CD4-positive, alpha-beta T cell treated with Interleukin-10 for 1 hour (primary cell): ENCODE measurements around the gene WBP2.
"Not testable (repeated sequence)": the region's sequence is repeated elsewhere in the genome, so short reads cannot be mapped to it uniquely, and the experiment has no call there.

Experiments
- DNase-seq: peaks from one replicate; pipeline ENCODE4 v3.0.0-alpha.2; 2020

The WBP2 gene

DNA sequence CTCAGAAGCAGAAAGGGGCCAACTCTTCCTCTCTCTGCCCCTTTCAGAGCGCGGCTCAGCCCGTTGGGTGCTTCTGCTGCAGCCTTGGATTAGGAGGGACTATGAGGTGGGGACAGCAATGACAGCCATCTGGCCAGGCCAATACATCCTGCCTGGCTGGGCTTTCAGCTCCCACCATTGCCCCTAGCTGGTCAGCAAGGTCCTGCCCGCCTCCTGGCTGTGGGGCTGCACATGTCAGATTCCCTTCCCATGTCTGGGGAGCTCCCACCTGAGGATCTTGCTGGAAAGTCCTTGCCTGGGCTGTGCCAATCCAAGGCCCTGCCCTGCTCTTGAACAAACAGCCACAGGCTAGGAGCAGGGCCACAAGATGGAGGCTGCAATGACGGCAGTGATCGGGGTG is 33.3 kb upstream of the WBP2 start:
- DNase-seq = no peak

- not testable (repeated sequence) for DNase-seq
These were observed 30.7 kb upstream of the WBP2 start for GRCh38 chr17:75885860-75886259.

DNA sequence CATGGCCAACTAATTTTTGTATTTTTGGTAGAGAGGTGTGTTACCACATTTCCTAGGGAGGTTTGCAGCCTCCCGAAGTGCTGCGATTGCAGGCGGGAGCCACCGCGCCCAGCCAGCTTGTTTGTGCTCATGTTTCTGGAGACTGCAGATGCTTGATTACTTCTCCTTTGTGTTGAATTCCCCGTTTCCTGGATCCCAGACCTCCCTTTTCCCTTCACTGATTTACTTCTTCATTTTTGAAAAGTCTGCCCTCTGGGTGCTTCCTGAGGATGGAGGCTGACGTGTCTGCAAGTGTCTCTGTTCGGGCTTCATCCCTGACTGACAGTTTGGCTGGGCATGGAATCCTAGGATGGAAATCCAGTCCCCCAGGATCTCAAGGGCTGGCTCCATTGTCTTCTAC is 30.3 kb upstream of the WBP2 start:
- DNase-seq = no peak

DNA sequence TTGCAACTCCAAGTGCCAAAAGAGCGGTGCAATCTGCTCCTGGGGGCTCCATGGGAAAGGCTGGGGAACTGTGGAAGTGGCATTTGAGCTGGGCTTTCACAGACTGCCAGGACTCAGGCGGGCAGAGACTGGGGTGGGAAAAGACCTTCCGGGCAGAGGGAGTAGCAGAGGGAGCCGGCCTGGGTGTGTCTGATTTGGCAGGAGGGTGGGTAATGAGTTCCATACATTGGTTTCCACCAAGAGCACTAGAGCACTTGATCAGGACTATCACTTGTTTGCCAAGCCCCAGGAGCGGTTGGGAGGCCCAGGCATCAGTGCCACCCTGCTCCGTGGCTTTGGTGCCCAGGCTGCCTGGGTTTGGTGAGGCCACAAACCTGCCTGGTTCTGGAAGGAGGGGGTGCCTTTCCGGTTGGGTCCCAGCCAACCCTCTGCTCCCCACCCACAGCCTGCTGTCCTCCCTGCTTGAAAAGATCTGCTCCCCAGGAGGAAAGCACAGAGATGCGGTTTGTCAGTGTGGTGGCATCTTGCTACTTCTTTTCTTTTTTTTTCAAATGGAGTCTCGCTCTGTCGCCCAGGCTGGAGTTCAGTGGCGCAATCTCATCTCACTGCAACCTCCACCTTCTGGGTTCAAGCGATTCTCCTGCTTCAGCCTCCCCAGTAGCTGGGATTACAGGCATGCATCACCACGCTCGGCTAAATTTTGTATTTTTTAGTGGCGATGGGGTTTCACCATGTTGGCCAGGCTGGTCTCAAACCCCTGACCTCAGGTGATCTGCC is 26.7 kb upstream of the WBP2 start:
- peak; percentile 34 for DNase-seq

GRCh38 chr17:75880266-75880665 is 25.1 kb upstream of the WBP2 start:
- no peak for DNase-seq

- DNase-seq = no peak
These were observed 23.3 kb upstream of the WBP2 start, which contains the start of gene TRIM47 for GRCh38 chr17:75878174-75878998. TRIM47 (minus strand) TSS chr17:75878581; CDS start chr17:75878548, 33 bp downstream.

- DNase-seq = peak; percentile 77
These were observed 22.6 kb upstream of the WBP2 start for GRCh38 chr17:75877752-75878173.

DNA sequence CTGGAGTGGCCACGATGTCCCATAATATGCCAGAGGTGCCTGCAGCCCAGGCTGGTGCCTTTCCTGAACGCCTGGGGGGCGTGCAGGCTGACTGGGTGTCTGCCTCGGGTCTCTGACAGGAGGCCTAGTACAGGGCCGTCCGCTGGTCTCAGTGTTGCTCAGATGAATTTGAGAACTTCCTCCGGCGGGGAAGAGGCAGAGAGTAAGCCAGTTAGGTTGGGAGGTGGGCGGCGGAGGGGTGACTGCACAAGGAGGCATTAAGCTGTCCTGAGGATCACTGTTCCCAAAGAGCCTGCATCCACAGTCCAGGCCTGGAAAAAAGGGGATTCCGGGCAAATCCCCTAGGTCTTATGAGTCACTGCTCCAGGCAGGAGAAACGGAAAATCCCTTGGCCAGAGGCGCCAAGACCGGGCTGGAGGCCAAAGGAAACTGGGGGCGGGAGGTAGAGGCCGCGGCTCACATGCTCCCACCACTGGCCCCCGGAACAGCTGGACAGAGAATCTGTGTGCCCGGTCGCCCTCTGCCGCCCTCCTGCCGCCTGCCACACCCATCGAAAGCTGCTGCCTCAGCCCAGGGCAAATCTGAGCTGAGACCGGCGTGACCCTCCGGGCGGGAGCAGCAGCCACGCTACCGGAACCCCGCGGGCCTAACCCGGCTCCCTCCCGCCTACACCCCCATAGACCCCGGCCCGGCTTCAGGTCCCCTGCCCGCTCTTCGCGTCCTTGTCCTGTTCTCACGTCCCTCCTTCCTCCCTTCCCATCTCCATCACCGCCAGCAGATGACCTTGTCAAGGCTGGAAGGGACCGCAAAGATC is 22.0 kb upstream of the WBP2 start:
- no peak for DNase-seq

- peak; percentile 82 for DNase-seq
These were observed 21.2 kb upstream of the WBP2 start for GRCh38 chr17:75876190-75876937.

DNA sequence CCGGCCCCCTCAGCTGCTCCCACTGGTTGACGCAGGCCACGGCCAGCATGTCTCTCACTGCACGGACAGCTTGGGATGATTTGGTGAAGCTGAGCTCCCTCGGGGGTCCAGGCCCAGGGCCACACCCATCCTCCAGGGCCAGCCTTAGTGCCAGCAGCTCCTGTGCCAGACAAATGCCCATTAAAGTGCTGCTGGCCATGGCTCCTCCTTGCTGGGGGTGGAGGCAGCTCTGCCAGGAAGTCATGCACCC is 20.7 kb upstream of the WBP2 start:
- DNase-seq = no peak

GRCh38 chr17:75875182-75875939 is 20.2 kb upstream of the WBP2 start:
- DNase-seq = no peak

DNA sequence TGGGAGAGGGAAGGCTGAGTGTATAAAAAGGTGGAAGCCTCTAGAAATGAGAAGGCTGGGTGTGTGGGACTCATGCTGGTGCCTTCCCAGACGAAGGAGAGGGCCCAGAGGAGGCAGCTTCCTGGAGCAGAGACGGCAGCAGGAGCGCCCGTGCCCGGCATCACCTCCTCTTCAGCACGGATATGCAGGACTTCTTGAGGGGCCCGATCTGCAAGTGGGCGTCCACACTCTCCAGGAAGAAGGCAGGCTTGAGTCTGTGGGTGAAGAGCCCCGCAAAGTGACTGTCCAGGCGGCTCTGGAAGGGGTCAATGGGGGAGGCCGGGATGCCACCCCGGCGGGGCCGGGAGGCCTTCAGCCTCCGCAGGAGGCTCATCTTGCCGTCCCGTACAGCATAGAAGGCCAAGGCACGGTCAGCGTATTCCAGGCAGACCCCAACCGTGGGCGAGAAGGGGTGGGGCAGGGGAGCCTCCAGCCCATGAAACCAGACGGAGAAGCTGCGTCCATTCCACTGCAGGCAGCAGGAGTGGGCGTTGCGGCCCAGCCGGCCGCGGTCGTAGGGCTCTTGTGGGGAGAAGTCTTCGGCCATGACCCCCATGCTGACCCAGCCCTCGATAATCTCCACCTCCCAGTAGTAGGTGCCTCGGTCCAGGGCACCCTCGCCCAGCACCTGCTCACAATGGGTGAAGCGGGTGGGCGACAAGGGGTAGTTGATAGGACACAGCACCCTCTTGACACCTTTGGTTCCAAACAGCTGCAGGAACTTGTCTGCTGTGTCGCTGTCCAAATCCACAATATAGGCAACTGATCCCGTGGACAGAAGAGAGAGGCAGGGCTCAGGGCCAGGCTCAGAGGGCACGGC is 19.4 kb upstream of the WBP2 start:
- no peak for DNase-seq

- no peak for DNase-seq
These were observed 18.6 kb upstream of the WBP2 start for GRCh38 chr17:75873587-75874322.

DNA sequence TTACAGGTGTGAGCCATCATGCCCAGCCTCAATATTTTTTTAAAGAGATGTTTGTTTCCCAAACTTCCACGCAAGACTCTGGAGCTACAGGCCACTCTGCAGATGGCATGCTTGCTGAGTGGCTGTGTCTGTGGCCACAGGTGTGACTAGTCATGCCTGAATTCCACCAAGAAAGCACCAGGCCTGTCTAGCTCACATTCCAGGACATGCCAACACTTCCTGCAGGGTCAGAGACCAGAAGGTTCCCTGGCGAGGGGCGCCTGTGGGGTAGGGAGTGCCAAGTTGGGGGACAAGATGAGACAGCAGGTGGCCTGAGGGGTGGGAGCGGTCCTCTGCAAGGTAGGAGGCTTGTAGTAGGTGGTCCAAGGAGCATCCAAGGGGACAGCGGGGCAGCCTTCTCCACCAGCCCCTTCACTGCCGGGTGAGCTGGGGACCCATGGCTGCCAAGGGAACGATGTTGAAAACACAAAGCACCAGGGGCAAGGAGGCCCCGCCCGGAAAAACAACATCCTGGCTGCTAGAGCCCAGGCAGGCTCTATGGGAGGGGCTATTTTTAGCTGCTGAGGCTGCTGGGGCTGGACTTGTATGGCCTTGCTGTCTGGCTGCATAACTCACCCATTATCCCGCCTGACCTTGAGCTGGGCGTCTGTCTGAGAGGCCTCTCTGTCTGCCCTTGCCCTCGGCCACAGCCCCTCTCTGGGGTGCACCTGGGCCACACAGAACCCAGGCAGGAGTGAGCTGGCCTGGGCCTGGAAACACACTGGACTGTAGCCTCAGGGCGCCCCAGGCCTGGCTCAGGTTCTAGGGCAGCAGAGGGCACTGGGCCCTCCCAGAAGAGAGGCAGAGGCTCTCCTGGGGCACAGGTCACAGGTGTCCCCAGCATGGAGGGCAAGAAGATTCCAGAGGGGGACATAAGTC is 17.6 kb upstream of the WBP2 start:
- peak; percentile 80 for DNase-seq

- DNase-seq = not testable (repeated sequence)
These were observed 15.1 kb upstream of the WBP2 start for GRCh38 chr17:75870228-75870627.

- no peak for DNase-seq
These were observed 14.4 kb upstream of the WBP2 start for GRCh38 chr17:75869282-75870141.

- DNase-seq = not testable (repeated sequence)
These were observed 13.7 kb upstream of the WBP2 start for GRCh38 chr17:75868730-75869281.
